ENCODE data around the gene JAZF1. TPM values are rescaled to one million over a fixed set of nuclear protein-coding genes. Genes with fewer than 3 reads are reported as not detected.

Gene JAZF1
- total and polyA plus RNA-seq, 9 of the 15 experiments (the other 6 are each of a cell fraction or from before 2014, with no cell fraction given), result 0.04 to 0.64 (median 0.11) TPM; not detected in 3

DNA sequence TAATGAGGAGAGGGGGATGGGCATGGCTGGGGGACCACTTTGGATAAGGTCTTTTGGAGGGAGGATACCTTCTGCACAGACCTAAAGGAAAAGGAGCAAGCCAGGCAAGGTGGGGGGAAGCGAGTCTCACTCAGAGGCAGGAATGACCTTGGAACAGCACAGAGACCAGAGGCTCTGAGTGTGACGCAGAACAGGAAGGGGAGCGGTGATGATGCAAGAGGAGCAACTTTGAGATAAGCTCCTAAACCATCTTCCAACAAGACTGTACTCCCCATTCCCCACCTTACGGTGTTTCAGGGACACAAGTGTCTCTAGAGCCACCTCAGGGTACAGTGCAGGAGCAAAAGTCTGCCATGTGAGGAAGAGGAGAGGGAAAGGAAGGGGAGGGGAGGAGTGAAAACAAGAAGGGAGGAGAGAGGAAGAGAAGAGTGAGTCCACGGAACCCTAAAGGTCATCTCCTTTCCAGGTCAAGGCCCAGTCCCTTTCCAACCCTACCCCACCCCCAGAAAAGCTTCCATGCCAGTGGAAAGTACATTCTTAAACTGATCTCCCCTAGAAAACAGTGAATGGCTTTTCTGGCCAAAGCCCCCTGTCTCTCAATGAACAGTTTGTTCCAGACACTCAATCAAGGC lies 54.1 kb downstream of the JAZF1 start (continued):
- TF ChIP-seq, protein P1, sequence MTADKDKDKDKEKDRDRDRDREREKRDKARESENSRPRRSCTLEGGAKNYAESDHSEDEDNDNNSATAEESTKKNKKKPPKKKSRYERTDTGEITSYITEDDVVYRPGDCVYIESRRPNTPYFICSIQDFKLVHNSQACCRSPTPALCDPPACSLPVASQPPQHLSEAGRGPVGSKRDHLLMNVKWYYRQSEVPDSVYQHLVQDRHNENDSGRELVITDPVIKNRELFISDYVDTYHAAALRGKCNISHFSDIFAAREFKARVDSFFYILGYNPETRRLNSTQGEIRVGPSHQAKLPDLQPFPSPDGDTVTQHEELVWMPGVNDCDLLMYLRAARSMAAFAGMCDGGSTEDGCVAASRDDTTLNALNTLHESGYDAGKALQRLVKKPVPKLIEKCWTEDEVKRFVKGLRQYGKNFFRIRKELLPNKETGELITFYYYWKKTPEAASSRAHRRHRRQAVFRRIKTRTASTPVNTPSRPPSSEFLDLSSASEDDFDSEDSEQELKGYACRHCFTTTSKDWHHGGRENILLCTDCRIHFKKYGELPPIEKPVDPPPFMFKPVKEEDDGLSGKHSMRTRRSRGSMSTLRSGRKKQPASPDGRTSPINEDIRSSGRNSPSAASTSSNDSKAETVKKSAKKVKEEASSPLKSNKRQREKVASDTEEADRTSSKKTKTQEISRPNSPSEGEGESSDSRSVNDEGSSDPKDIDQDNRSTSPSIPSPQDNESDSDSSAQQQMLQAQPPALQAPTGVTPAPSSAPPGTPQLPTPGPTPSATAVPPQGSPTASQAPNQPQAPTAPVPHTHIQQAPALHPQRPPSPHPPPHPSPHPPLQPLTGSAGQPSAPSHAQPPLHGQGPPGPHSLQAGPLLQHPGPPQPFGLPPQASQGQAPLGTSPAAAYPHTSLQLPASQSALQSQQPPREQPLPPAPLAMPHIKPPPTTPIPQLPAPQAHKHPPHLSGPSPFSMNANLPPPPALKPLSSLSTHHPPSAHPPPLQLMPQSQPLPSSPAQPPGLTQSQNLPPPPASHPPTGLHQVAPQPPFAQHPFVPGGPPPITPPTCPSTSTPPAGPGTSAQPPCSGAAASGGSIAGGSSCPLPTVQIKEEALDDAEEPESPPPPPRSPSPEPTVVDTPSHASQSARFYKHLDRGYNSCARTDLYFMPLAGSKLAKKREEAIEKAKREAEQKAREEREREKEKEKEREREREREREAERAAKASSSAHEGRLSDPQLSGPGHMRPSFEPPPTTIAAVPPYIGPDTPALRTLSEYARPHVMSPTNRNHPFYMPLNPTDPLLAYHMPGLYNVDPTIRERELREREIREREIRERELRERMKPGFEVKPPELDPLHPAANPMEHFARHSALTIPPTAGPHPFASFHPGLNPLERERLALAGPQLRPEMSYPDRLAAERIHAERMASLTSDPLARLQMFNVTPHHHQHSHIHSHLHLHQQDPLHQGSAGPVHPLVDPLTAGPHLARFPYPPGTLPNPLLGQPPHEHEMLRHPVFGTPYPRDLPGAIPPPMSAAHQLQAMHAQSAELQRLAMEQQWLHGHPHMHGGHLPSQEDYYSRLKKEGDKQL (CRISPR knock-in tag; IDR thresholded peaks at IDR 0.05; ENCODE audit: borderline replicate concordance), result no peak
- TF ChIP-seq ETV6 (IDR thresholded peaks at IDR 0.05; ENCODE audit: borderline replicate concordance in 1 of 2, low read depth in 2 of 2, low read length in 1 of 2) (no peak), ETV6 (CRISPR knock-in tag; IDR thresholded peaks at IDR 0.05; ENCODE audit: borderline replicate concordance) (no peak), PCBP1 (IDR thresholded peaks at IDR 0.05; ENCODE audit: low read depth, low read length, poor library complexity, severe bottlenecking) (no peak), NBN (IDR thresholded peaks at IDR 0.05; ENCODE audit: low read depth) (no peak), ZNF444 (CRISPR knock-in tag; IDR thresholded peaks at IDR 0.05) (no peak), RCOR1 (IDR thresholded peaks at IDR 0.05; ENCODE audit: borderline replicate concordance in 1 of 2, low read depth in 2 of 2, low read length in 2 of 2) (peak in 1 of 2 experiments; percentile 38; a peak in 1 of 4 replicates), ZNF584 (CRISPR knock-in tag; IDR thresholded peaks at IDR 0.05; ENCODE audit: low read depth) (0 out of 2 replicates have a peak, but pooled peaks have one; percentile 41), MYNN (IDR thresholded peaks at IDR 0.05) (no peak), MYNN (CRISPR knock-in tag; IDR thresholded peaks at IDR 0.05) (no peak), ZNF224 (CRISPR knock-in tag; IDR thresholded peaks at IDR 0.05) (no peak), SMAD4 (CRISPR knock-in tag; conservative IDR thresholded peaks at IDR 0.05) (0 out of 2 replicates have a peak, but pooled peaks have one; percentile 55), ZNF445 (CRISPR knock-in tag; IDR thresholded peaks at IDR 0.05; ENCODE audit: low read depth) (no peak), TSC22D4 (tag; IDR thresholded peaks at IDR 0.05) (no peak), CREM (IDR thresholded peaks at IDR 0.05; ENCODE audit: low read depth) (peak; percentile 59), LCOR (CRISPR knock-in tag; IDR thresholded peaks at IDR 0.05) (no peak), ZNF384 (IDR thresholded peaks at IDR 0.05; ENCODE audit: low read depth, low read length) (no peak)
- TF ChIP-seq, protein P2, sequence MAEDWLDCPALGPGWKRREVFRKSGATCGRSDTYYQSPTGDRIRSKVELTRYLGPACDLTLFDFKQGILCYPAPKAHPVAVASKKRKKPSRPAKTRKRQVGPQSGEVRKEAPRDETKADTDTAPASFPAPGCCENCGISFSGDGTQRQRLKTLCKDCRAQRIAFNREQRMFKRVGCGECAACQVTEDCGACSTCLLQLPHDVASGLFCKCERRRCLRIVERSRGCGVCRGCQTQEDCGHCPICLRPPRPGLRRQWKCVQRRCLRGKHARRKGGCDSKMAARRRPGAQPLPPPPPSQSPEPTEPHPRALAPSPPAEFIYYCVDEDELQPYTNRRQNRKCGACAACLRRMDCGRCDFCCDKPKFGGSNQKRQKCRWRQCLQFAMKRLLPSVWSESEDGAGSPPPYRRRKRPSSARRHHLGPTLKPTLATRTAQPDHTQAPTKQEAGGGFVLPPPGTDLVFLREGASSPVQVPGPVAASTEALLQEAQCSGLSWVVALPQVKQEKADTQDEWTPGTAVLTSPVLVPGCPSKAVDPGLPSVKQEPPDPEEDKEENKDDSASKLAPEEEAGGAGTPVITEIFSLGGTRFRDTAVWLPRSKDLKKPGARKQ (CRISPR knock-in tag; IDR thresholded peaks at IDR 0.05), result no peak
- TF ChIP-seq, protein P3, sequence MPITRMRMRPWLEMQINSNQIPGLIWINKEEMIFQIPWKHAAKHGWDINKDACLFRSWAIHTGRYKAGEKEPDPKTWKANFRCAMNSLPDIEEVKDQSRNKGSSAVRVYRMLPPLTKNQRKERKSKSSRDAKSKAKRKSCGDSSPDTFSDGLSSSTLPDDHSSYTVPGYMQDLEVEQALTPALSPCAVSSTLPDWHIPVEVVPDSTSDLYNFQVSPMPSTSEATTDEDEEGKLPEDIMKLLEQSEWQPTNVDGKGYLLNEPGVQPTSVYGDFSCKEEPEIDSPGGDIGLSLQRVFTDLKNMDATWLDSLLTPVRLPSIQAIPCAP (CRISPR knock-in tag; IDR thresholded peaks at IDR 0.05; ENCODE audit: borderline replicate concordance), result no peak
- TF ChIP-seq, protein P4, sequence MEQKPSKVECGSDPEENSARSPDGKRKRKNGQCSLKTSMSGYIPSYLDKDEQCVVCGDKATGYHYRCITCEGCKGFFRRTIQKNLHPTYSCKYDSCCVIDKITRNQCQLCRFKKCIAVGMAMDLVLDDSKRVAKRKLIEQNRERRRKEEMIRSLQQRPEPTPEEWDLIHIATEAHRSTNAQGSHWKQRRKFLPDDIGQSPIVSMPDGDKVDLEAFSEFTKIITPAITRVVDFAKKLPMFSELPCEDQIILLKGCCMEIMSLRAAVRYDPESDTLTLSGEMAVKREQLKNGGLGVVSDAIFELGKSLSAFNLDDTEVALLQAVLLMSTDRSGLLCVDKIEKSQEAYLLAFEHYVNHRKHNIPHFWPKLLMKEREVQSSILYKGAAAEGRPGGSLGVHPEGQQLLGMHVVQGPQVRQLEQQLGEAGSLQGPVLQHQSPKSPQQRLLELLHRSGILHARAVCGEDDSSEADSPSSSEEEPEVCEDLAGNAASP (IDR thresholded peaks at IDR 0.05), result no peak

Data from K562 (cell line).